Dedifferentiated amniotic fluid mesenchymal stem cell (primary cell): Measurements from ENCODE around the gene CD99.
"Not testable (repeated sequence)": the region's sequence is repeated elsewhere in the genome, so short reads cannot be mapped to it uniquely, and the experiment has no call there.

Experiments used
- DNase-seq: peaks from one replicate; pipeline ENCODE4 v3.0.0-alpha.2; 2016; ENCODE audit errors: extremely low spot score

The CD99 gene

GRCh38 chrX:2675657-2676200 lies 15.4 kb upstream of the CD99 start:
- DNase-seq = not testable (repeated sequence)

- DNase-seq = no peak
Measured at GRCh38 chrX:2676794-2677675, 14.1 kb upstream of the CD99 start.

- DNase-seq = peak; percentile 98
Measured at GRCh38 chrX:2677764-2678163, 13.3 kb upstream of the CD99 start.

DNA sequence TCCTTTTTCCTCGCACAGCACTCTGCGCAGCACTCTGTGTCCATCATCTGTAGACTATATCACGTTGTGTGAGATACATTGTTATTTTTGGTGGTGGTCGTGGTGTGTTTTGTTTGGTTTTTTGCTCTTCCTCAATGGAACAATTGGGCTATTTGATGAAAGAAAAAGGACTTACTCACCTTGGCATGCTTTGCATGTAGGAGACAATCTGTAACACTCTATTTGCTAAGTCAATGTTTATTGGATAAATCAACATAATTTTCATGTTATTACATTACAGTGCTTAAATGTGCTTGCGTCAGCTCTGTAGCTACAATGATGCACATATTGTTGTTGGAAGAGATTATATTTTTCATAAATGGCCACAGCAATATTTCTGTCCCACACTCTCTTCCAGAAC lies 12.5 kb upstream of the CD99 start:
- DNase-seq = no peak

- DNase-seq = no peak
Measured at GRCh38 chrX:2679534-2680485, 11.3 kb upstream of the CD99 start.

- DNase-seq = no peak
Measured at GRCh38 chrX:2680486-2681348, 10.4 kb upstream of the CD99 start.

DNA sequence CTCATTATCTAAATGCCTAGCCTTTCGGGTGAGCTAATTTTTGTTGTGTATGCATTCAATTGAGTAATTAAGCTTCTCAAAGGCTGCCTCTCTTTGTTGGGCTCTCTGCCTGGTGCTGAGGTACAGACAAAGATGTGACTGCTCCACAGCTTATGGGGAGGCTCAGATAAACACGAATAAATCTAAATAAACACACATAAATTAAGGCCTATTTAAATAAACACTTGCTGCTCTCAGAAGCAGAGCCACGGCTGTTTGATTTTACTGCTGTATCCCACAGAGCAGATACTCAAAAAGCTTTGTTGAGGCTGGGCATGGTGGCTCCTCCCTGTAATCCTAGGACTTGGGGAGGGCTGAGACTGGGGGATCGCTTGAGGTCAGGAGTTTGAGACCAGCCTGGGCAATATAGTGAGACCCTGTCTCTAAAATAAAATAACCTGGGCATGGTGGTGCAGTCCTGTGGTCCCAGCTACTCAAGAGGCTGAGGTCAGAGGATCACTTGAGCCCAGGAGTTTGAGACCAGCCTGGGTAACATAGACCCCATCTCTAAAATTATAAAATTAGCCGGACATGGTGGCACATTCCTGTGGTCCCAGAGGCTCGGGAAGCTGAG lies 8.4 kb upstream of the CD99 start:
- no peak for DNase-seq

DNA sequence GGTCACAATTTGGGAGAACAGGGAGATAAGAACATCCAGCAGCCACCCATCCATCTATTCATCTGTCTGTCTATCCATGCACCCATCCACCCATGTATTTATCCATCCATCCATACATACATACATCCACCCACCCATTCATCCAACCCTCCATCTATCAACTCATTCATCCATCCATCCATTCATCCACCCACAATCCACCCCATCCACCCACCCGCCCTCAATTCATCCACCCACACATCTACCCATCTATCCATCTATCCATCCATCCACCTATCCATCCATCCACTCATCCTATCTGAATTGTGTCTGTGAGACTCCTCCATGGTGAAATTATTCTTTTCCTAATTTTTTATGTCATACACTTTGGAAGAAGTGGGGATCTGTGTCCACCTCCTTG lies 6.8 kb upstream of the CD99 start:
- DNase-seq = no peak

GRCh38 chrX:2685886-2686285 lies 5.2 kb upstream of the CD99 start:
- no peak for DNase-seq

DNA sequence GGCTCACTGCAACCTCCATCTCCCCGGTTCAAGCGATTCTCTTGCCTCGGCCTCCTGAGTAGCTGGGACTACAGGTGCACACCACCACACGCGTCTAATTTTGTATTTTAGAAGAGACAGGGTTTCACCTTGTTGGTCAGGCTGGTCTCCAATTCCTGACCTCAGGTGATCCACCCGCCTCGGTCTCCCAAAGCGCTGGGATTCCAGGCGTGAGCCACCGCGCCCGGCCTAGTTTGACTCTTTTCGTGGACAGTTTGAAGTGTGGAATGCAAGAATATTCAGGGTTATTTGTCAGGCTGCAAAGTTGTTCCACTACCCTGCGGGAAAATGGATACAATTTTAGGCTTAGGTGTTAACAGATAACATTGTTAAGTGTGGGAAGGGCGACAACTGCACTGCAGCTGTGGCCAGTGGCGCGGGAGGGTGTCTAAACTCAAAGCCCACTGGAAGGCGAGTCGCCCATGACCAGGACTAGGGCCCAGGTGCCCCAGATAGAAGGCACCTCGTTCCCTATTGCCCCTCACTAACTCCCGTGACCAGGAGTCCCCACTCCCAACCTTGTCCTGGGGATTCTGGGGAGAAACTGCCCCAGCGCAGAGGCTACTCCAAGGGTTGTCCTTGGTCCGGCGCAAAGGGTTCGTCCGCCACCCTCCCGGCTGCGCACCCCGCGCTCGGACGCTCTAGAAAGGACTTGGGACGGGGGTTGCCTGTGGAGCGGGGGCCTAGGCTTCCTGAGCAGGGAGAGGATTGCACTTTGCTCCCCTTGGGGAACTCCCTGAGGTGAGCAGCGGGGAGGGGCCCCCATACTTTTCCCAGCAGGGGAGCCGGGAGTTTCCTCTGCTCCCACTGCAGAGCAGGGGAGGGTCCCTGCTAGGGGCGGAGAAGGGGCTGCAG lies 1.1 kb upstream of the CD99 start:
- no peak for DNase-seq

- peak; percentile 41 for DNase-seq
Measured at GRCh38 chrX:2691543-2692220, 587 bp downstream of the CD99 start.

DNA sequence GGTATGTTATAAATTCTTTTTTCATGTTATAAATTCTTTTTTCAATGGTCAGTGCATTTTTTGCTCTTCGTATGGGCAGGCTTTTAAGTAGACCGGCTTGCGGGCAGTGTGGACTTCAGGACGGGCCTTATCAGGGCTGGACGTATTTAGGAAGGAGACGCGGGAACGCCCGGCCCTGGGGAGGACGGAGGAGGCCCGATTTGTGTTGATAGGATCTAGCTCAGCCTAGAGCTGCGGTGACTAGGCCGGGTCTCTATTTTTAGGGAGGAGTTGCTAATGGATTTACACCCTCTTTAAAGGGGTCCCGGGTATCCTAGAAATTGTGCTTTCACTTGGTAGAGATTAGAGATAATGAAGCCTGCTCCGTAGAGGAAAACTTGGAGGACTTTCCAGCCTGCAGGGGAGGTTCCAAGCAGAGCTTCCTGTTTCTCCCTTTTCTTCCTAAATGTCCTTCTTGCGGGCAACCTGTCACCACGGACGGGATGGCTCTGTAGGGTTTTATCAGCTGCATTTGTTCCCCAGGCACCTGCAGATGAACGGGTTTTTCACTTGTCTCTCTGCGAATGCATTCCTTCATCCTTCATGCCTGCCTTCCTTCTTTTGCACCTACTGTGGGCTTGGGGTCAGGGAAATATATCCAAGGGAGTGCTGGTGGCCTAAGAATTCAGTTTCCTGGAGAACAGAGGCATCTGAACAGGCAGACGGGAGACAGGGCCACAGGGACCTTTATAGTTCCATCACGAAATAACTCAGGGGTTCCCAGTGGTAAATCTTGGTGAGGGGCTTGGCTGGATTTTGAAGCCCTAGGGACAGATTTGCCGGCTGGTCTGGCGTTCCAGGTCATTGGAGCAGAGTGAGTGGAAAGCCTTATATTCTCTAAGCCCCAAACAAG lies 1.4 kb downstream of the CD99 start:
- peak; percentile 35 for DNase-seq

DNA sequence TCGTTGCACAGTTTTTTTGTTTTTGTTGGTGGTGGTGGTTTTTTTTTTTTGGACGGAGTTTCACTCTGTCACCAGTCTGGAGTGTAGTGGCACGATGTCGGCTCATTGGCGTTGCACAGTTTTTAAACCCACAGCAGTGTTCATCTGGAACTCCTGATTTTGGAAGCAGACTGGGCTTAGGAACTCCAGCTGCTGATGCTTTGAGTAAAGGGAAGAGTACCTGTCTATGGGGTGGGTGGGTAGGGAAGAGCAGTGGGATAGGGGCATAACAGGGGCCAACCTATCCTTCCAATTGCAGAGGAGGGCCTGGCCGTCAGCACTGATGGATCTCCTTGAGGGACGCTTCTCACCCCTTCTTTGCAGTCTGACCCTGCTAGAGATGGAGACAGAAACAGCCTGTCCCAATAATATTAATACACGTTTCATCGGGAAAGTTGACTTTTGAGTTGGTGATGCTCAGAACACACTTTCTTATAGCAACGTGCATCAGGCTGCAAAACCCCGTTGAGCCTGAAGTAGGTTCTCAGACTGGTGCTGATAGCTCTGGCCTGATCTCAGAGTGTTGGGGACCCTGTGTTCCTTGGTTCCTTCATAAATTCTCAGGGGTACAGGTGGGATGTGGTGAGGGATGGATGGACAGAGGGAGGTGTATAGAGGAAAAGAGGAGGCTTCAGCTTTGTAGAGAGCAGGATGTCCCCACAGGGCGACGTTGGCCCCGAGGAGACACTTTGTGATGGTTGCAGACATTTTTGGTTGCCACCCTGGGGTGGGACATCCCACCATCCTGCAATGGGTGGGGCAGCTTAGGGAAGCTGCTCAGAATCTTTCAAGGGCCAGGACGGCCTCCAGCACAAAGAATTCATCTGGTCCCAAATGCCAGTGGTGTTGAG lies 2.3 kb downstream of the CD99 start:
- DNase-seq = no peak

DNA sequence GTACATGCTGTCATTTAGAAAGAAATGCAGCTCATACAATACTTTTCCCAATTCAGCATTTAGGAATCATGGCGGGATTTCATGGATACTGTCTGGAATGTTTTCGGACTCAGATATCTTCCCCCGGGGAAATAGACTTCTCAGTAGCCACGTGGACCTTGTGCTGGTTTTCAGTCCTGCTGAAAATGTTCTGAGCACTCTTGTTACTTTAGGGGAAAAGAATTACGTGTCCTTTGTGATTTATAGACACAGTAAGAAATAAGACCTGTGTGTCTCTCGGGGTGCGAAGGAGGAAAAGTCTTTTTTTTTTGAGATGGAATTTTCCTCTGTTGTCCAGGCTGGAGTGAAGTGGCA lies 3.8 kb downstream of the CD99 start:
- DNase-seq = no peak

GRCh38 chrX:2696698-2697215 lies 5.7 kb downstream of the CD99 start:
- peak; percentile 79 for DNase-seq

DNA sequence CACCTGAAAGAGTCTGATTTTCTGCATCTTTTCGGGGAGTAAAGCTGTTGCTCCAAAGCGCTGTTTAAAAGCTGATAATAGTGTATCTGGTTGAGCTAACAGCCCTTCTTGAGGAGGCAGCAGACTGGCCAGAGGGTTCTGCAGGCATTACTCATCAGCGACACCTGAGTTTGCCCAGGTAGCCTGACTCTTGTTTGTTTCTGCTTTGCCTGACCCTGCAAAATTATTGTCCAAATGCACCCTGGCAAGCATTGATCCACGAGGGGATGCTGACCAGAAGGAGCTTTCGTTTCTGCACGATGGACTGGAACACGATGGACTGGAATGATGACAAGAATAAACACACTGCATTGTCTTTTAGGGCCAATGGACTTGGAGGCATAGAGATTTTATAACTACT lies 6.2 kb downstream of the CD99 start:
- DNase-seq = no peak

GRCh38 chrX:2697741-2698299 lies 6.7 kb downstream of the CD99 start:
- DNase-seq = no peak
